Heart left ventricle (tissue), 16 donors: ENCODE results near the gene PCSK5. TPM values are rescaled to one million over a fixed set of nuclear protein-coding genes. Genes with fewer than 3 reads are reported as not detected.
A peak's percentile ranks its signal among the peaks of the same experiment; 100 is the strongest.

ENCODE experiments used
- ATAC-seq, 4 donors: fragments of 200-7000 bp; cut with Tn5 transposase; one replicate each; pipeline ENCODE4 v1.9.1; 2020 to 2022; ENCODE audit warnings: moderate library complexity in 4 of 4, mild to moderate bottlenecking in 3 of 4, moderate number of reproducible peaks in 1 of 4
- DNase-seq, 5 donors: peaks; one replicate each; pipeline ENCODE4 v3.0.0-alpha.2; 2020
- H3K27ac ChIP-seq, 12 donors: fragments of 200-600 bp; sonication (generic) in 4 of 12; one replicate each; pipeline versions ENCODE4 v1.5.0 to v1.8.0; 2016 to 2022; ENCODE audit warnings: mild to moderate bottlenecking in 2 of 12
- H3K27me3 ChIP-seq, 9 donors: fragments of 200-600 bp; sonication (generic) in 2 of 9; one replicate each; pipeline versions ENCODE4 v1.5.1 to v1.8.0; 2016 to 2022; ENCODE audit warnings: mild to moderate bottlenecking in 3 of 9
- H3K36me3 ChIP-seq, 9 donors: fragments of 200-600 bp; sonication (generic) in 2 of 9; one replicate each; pipeline versions ENCODE4 v1.5.0 to v1.8.0; 2018 to 2022; ENCODE audit warnings: mild to moderate bottlenecking in 2 of 9
- H3K4me1 ChIP-seq, 12 donors: fragments of 200-600 bp; sonication (generic) in 4 of 12; one replicate each; pipeline versions ENCODE4 v1.5.0 to v1.8.0; 2016 to 2022; ENCODE audit warnings: mild to moderate bottlenecking in 3 of 12
- H3K4me3 ChIP-seq, 12 donors: fragments of 200-600 bp; sonication (generic) in 4 of 12; one replicate each; pipeline versions ENCODE4 v1.5.0 to v1.8.0; 2017 to 2022; ENCODE audit warnings: mild to moderate bottlenecking in 9 of 12, moderate library complexity in 4 of 12
- H3K9me3 ChIP-seq, 12 donors: fragments of 200-600 bp; sonication (generic) in 4 of 12; one replicate each; pipeline versions ENCODE4 v1.5.0 to v1.8.0; 2016 to 2022; ENCODE audit warnings: mild to moderate bottlenecking in 1 of 12
- POLR2A ChIP-seq, 2 donors: fragments of 450-650 bp; IDR thresholded peaks; one replicate each; pipeline ENCODE4 v1.6.1; 2017; ENCODE audit warnings: antibody characterized with exemption in 2 of 2, mild to moderate bottlenecking in 2 of 2, moderate library complexity in 2 of 2
- WGBS, 4 donors: extraction: QIAGEN DNeasy Blood & Tissue Kit in 2 of 4; methylation state at CpG; one replicate each; pipeline versions ENCODE4 v1.1.5 to v1.1.7; 2013 to 2018; 5-methylcytosine and 5-hydroxymethylcytosine counted together
- intact Hi-C, 10 donors: fragments of 100-400 bp; cut with DNase I; formaldehyde crosslinking; loops; one replicate each; pipeline versions ENCODE4 v1.11.1 to v1.14.2; 2022
- polyA plus RNA-seq, 2 donors: library from polyadenylated mRNA; stranded (reverse); fragments of 200-250 nt; gene quantifications; one replicate each; pipeline ENCODE4 v1.2.3, GENCODE V29; 2013
- total RNA-seq, 9 donors: library from RNA; depleted of rRNA in 2 of 9; stranded (reverse); fragments of >200 nt in 2 of 9; fragmentation: NEBNext Ultra II Directional in 3 of 9; extraction: Animal tissue kit (Norgen Biotek cat#: 25700) in 3 of 9; gene quantifications; one replicate each; pipeline versions ENCODE4 v1.1.0 to v1.2.4, GENCODE V29; 2016 to 2023
- TF ChIP-seq, protein P1 (sequence below), 12 donors: fragments of 200-600 bp; sonication (generic) in 4 of 12; IDR thresholded peaks; one replicate each; pipeline versions ENCODE4 v1.5.0 to v1.8.0; 2018 to 2022; ENCODE audit warnings: antibody characterized with exemption in 12 of 12, mild to moderate bottlenecking in 5 of 12
- donor health status: ischemic (EF 13 %, LVEDD 7.1; RV severe dilation, severe dysfunction).
- donor health status: healthy with polysubstance abuse.
- donor health status: DM: no; HTN: yes; CAD: no.
- donor health status: DM: no; HTN: no; CAD: no.
- donor health status: ischemic (EF 25% LVEDD 6.9; RV normal size, moderate dysfunction).
- donor health status: ischemic (EF 25% LVEDD 5.7; RV mildly dilated, moderate dysfunction).
- donor health status: healthy.
- donor health status: DM: yes; HTN: yes; CAD: no.
- donor health status: ischemic (EF 35%, LVEDD 5.7; RV mildly dilated, moderate dysfunction).
- donor health status: nonischemic (EF 11% LVEDD 7.7; RV severe dilation, severe dysfunction).
- donor health status: DM: yes; HTN: yes; CAD: no.
- donor health status: PGD.
- donor health status: ischemic (EF 29% LVEDD 5.4; RV normal size, mild dysfunction).
- donor health status: nonischemic (EF 23%, LVEDD 6.1; RV moderate dilation, normal function).

Gene PCSK5
- total and polyA plus RNA-seq, 11 donors = 1.3 to 13.6 (median 5.9) TPM

DNA sequence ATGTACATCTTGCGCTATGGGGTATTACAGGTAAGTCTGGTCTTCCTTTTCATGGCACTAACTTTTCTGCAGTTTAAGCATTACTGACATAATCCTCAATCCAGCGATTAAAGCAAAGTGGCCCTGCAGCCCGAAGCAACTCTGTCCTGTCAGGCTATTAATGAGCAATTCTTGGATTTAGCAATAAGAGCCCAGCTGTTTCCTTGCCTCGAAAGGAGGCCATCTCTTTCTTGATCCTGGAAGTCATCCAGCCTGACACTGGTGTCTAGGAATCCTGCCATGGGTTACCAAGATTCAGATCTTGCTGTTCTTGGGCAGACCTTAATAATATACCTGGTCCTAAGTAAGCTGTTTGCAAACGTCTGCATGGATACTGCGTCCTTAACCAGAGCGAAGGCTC is 401.8 kb downstream of the PCSK5 start:
- DNase-seq (no peak), ATAC-seq (peak; percentile 14 to 77 (median 34))
- TF ChIP-seq, protein P1, sequence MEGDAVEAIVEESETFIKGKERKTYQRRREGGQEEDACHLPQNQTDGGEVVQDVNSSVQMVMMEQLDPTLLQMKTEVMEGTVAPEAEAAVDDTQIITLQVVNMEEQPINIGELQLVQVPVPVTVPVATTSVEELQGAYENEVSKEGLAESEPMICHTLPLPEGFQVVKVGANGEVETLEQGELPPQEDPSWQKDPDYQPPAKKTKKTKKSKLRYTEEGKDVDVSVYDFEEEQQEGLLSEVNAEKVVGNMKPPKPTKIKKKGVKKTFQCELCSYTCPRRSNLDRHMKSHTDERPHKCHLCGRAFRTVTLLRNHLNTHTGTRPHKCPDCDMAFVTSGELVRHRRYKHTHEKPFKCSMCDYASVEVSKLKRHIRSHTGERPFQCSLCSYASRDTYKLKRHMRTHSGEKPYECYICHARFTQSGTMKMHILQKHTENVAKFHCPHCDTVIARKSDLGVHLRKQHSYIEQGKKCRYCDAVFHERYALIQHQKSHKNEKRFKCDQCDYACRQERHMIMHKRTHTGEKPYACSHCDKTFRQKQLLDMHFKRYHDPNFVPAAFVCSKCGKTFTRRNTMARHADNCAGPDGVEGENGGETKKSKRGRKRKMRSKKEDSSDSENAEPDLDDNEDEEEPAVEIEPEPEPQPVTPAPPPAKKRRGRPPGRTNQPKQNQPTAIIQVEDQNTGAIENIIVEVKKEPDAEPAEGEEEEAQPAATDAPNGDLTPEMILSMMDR (IDR thresholded peaks at IDR 0.05) = no peak
- no peak for TF ChIP-seq POLR2A (IDR thresholded peaks at IDR 0.05)
- no peaks in the 10 kb centered on the region for H3K27me3 ChIP-seq
- H3K4me1 ChIP-seq = peaks cover 0 to 11% (median 0%) of the 10 kb centered on the region in 12 donors
- peak overlapping the region in 5 of 12 donors; percentile 16 to 38 (median 31) for H3K4me3 ChIP-seq
- H3K27ac ChIP-seq = peak overlapping the region in 3 of 12 donors; percentile 38 to 43 (median 42)
- intact Hi-C loops = loop anchor here in 4 of 10 donors (10.0 kb wide), 3 partner anchors 397 to 1097 kb away; partner anchors contain the start of gene PCSK5 (in 1 of the 4)
- no peaks in the 10 kb centered on the region for H3K9me3 ChIP-seq
- WGBS, 4 donors = 70 to 79% (median 75%) methylated on average over 7 of the region's 7 CpGs
- H3K36me3 ChIP-seq = no peaks in the 10 kb centered on the region

DNA sequence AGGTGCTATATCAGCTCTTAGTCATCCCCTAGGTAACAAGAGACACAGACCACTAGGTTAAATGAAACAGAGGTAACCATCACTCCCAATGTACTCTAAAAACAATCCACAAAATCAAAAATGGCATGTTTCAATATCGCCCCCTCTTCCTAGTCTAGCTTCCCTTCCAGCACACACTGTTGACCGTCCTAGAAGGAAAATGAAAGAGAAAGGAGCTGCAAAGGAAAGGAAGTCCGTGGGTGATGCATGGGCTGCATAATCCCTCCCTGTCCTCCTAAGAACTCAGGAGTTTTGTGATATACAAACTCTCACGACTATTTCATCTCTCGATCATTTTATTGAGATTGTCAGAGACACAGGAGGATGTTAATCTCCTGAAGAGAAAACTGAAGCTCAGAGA is 402.2 kb downstream of the PCSK5 start:
- TF ChIP-seq POLR2A (IDR thresholded peaks at IDR 0.05) = no peak
- TF ChIP-seq, protein P1 (IDR thresholded peaks at IDR 0.05) = no peak
- no peaks in the 10 kb centered on the region for H3K27me3 ChIP-seq
- DNase-seq = no peak
- intact Hi-C loops = loop anchor here in 4 of 10 donors (10.0 kb wide), 3 partner anchors 398 to 1098 kb away; partner anchors contain the start of gene PCSK5 (in 1 of the 4)
- peak in 2 of 4 donors; percentile 57 to 67 for ATAC-seq
- H3K9me3 ChIP-seq = no peaks in the 10 kb centered on the region
- no peaks in the 10 kb centered on the region for H3K36me3 ChIP-seq
- H3K4me1 ChIP-seq = peaks cover 0 to 11% (median 0%) of the 10 kb centered on the region in 12 donors
- peak overlapping the region in 3 of 12 donors; percentile 38 to 43 (median 42) for H3K27ac ChIP-seq
- peak overlapping the region in 5 of 12 donors; percentile 16 to 38 (median 31) for H3K4me3 ChIP-seq
- WGBS, 4 donors = 47 to 69% (median 58%) methylated on average over 5 of the region's 5 CpGs

DNA sequence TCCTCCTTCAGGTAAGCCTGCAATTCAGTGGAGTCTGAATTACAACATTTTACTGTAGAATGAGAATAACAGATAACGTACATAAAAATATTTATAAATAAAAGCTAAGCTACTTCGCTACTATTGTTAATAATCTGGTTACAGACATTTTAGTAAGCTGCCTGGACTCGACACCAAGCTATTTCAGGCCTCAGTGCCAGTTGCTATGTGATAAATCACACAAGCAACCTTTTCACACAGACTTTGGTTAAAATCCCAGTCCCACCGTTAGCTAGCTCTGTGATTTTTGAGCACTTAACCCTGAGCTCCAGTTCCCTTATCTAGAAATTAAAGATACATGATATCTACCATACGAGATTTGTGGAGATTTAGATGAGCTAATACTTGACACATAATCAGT is 403.8 kb downstream of the PCSK5 start:
- H3K4me1 ChIP-seq = peaks cover 0 to 15% (median 0%) of the 10 kb centered on the region in 12 donors
- intact Hi-C loops = loop anchor here in 4 of 10 donors (10.0 kb wide), 3 partner anchors 400 to 1100 kb away; partner anchors contain the start of gene PCSK5 (in 1 of the 4)
- H3K27ac ChIP-seq = no peak overlapping the region
- no peak overlapping the region for H3K4me3 ChIP-seq
- H3K27me3 ChIP-seq = no peaks in the 10 kb centered on the region
- TF ChIP-seq, protein P1 (IDR thresholded peaks at IDR 0.05) = no peak
- TF ChIP-seq POLR2A (IDR thresholded peaks at IDR 0.05) = no peak
- 59 to 75% (median 68%) methylated on average over 5 of the region's 5 CpGs for WGBS, 4 donors
- no peak for DNase-seq
- no peaks in the 10 kb centered on the region for H3K9me3 ChIP-seq
- no peaks in the 10 kb centered on the region for H3K36me3 ChIP-seq
- ATAC-seq = no peak

DNA sequence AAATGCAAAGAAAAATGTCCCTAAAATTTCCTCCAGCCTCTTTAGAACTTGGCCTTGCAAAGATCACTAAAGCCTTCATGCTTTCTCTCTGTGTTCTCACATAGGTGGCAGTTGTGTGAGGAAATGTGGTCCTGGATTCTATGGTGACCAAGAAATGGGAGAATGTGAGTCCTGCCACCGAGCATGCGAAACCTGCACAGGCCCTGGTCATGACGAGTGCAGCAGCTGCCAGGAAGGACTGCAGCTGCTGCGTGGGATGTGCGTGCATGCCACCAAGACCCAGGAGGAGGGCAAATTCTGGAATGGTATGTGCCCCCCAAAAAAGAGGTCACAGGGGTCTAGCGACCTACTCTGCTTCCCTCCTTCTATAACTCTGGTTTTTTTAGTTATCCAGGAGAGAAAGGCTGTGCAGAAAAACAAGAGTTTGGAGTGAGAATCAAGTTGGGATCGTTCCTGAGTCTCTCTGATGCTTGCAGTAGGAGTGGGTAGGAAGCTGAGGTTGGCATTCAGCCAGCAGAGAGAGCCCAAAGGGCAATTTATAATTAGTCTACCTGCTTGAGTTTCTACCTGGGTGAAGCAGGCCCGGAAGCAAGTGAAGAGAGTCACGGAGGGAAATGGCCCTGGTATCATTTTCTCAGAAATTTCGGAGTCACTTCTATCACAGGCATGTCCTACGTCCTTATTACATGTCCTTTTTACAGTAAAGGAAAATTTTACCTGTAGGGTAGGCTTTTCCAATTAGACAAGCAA is 406.3 kb downstream of the PCSK5 start:
- peak overlapping the region in 2 of 12 donors; percentile 52 to 60 for H3K27ac ChIP-seq
- no peaks in the 10 kb centered on the region for H3K27me3 ChIP-seq
- WGBS, 4 donors = 80 to 83% (median 82%) methylated on average over 11 of the region's 11 CpGs
- no peaks in the 10 kb centered on the region for H3K9me3 ChIP-seq
- no peak for ATAC-seq
- H3K36me3 ChIP-seq = no peaks in the 10 kb centered on the region
- no peak for DNase-seq
- no peak overlapping the region for H3K4me3 ChIP-seq
- peaks cover 0 to 14% (median 0%) of the 10 kb centered on the region in 12 donors for H3K4me1 ChIP-seq
- TF ChIP-seq, protein P1 (IDR thresholded peaks at IDR 0.05) = no peak
- TF ChIP-seq POLR2A (IDR thresholded peaks at IDR 0.05) = no peak
- intact Hi-C loops = loop anchor here in 6 of 10 donors (5.0 to 10.0 kb wide), 4 partner anchors 74 to 1102 kb away; partner anchors contain the start of gene PCSK5 (in 1 of the 6)
